Brain microvascular endothelial cell (primary cell): ENCODE measurements around the gene PLA1A.

Experiments
- DNase-seq: peaks from one replicate; pipeline ENCODE4 v3.0.0-alpha.2; 2020
- H3K27ac ChIP-seq: fragments of 250-450 bp; sonication (Bioruptor Pico); 2 replicates; pipeline ENCODE4 v1.5.1; 2020; ENCODE audit warnings: mild to moderate bottlenecking, moderate library complexity
- H3K27me3 ChIP-seq: fragments of 250-450 bp; sonication (Bioruptor Pico); replicated peaks from 2 replicates; pipeline ENCODE4 v1.5.1; 2020; ENCODE audit warnings: mild to moderate bottlenecking
- H3K36me3 ChIP-seq: fragments of 250-450 bp; sonication (Bioruptor Pico); replicated peaks from 2 replicates; pipeline ENCODE4 v1.5.1; 2020; ENCODE audit warnings: mild to moderate bottlenecking
- H3K4me3 ChIP-seq: 2 replicates; pipeline ENCODE4 v1.5.1; 2011; ENCODE audit warnings: low read depth, mild to moderate bottlenecking, control low read depth, low read length, moderate library complexity
- in situ Hi-C: cut with HindIII; loops from 2 replicates; pipeline ENCODE4 v1.10.0; 2017; ENCODE audit warnings: low sequenced_read_pairs, low pct_ligation_motif_present
- TF ChIP-seq, protein P1 (sequence below): IDR thresholded peaks from 2 replicates; pipeline ENCODE4 v1.5.1; 2011; ENCODE audit warnings: low read depth, mild to moderate bottlenecking, moderate library complexity, low read length, control low read depth, inconsistent platforms; ENCODE audit errors: missing control alignments

Gene PLA1A

DNA sequence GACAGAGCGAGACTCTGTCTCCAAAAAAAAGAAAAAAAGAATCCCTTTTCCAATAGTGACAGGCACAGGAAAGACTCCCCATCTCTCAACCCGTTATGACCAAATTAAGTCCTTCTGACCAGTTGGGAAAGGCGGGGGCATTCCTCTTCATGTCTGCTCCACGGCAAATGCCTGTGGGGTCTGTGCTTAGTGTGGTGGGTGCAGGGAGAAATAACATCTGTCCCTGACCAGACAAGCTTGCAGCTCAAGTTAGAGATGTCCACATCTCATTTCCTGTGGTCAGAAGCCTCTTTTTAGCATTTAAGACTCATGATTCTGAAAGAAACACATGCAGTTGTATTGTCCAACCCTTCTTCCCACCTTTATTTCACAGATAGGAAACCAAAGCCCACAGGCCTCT is 16.2 kb downstream of the PLA1A start:
- TF ChIP-seq, protein P1, sequence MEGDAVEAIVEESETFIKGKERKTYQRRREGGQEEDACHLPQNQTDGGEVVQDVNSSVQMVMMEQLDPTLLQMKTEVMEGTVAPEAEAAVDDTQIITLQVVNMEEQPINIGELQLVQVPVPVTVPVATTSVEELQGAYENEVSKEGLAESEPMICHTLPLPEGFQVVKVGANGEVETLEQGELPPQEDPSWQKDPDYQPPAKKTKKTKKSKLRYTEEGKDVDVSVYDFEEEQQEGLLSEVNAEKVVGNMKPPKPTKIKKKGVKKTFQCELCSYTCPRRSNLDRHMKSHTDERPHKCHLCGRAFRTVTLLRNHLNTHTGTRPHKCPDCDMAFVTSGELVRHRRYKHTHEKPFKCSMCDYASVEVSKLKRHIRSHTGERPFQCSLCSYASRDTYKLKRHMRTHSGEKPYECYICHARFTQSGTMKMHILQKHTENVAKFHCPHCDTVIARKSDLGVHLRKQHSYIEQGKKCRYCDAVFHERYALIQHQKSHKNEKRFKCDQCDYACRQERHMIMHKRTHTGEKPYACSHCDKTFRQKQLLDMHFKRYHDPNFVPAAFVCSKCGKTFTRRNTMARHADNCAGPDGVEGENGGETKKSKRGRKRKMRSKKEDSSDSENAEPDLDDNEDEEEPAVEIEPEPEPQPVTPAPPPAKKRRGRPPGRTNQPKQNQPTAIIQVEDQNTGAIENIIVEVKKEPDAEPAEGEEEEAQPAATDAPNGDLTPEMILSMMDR = no peak
- DNase-seq = no peak
- Histone ChIP-seq H3K4me3 (no peak overlapping the region), H3K36me3 (no peaks in the 10 kb centered on the region), H3K27ac (no peak overlapping the region), H3K27me3 (no peaks in the 10 kb centered on the region)
- in situ Hi-C loops = no loop called here

DNA sequence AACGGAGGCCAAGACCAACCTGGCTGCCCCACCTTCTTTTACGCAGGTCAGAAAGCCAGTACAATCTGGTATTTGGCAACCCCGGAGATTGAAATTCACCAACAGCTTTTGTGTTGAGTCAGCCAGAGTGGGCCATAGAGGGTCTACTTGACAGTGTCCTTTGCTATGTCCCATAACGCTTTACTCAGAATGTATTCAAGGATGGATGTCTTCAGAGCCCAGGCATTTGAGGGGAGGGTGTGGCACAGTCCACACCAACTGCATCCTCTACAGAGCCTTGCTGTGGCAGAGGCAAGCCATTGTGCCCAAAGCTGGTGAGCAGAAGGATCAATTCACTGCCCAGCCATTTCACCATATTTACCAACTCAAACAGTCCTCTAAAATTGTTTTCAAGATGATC is 18.4 kb downstream of the PLA1A start:
- TF ChIP-seq, protein P1 = no peak
- H3K36me3 ChIP-seq = no peaks in the 10 kb centered on the region
- H3K27ac ChIP-seq = no peak overlapping the region
- no peaks in the 10 kb centered on the region for H3K27me3 ChIP-seq
- no peak overlapping the region for H3K4me3 ChIP-seq
- DNase-seq = no peak
- in situ Hi-C loops = no loop called here

DNA sequence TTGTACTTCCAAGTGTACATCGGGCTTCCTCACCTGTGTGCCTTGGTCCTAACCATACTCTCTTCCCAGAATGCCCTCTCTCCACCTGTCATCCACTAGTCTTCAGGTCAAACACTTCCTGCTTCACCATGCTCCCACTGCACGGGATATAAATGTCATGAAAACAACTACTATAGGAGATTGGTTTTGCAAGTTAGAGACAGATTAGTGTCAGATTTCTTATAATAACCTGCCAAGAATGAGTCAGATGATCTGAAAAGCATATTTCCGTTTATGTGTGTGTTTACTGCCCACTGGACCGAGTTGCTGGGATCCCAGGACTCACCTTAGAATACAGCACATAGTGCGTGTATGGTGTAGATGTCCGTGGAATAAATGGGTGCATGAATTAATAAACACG is 21.4 kb downstream of the PLA1A start:
- TF ChIP-seq, protein P1 = no peak
- Histone ChIP-seq H3K27ac (no peak overlapping the region), H3K4me3 (no peak overlapping the region), H3K27me3 (no peaks in the 10 kb centered on the region), H3K36me3 (no peaks in the 10 kb centered on the region)
- in situ Hi-C loops = no loop called here
- DNase-seq = no peak

DNA sequence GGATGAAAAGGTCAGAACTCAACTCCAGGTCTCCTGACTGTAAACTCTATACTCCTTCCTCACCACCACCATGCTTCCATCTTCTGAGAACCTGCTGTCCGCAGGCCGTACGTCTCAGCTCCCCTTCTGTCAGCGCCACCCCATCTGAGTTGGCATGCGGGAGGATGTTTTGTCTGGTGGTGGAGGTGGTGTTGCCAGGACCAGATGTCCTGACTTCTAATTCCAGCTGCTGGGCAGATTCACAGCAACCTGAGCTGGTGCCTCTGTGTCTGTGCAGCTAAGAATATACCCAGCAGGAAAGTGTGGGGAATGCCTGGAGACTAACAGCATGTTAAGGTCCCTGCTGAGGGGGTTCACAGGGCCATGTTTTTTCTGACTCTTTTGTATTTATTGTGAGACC is 23.2 kb downstream of the PLA1A start:
- in situ Hi-C loops = no loop called here
- no peak for DNase-seq
- no peak overlapping the region for H3K4me3 ChIP-seq
- no peaks in the 10 kb centered on the region for H3K36me3 ChIP-seq
- H3K27ac ChIP-seq = no peak overlapping the region
- H3K27me3 ChIP-seq = no peaks in the 10 kb centered on the region
- TF ChIP-seq, protein P1 = no peak

DNA sequence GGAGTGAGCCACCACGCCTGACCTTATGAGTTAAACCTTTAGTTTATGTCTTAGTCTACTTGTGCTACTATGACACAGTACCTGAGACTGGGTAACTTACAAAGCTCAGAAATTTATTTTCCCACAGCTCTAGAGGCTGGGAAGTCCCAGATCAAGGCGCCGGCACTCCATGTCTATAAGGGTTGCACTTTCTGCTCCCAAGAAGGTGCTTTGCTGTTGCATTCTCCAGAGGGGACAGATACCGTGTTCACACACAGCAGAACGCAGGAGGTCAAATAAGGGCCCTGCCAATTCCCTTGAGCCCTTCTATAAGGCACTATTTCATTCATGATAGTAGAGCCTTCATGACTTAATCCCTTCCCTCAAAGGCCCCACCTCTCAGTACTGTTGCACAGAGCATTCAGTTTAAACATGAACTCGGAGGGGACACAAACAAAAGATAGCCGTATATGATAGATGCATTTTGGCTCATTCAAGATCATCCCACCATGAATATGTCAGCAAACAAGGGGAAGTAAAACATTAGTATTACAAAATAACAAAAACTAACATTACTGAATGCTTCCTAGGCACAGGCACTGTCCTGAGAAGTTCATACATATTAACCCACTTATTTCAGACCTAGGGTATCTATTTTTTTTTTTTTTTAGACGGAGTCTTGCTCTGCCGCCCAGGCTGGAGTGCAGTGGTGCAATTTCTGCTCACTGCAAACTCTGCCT is 26.5 kb downstream of the PLA1A start:
- Histone ChIP-seq H3K27ac (no peak overlapping the region), H3K36me3 (no peaks in the 10 kb centered on the region), H3K4me3 (no peak overlapping the region), H3K27me3 (no peaks in the 10 kb centered on the region)
- in situ Hi-C loops = no loop called here
- TF ChIP-seq, protein P1 = no peak
- no peak for DNase-seq
